HFFc6 (cell line): ENCODE data around the gene DUSP9. TPM values are rescaled to one million over a fixed set of nuclear protein-coding genes. Genes with fewer than 3 reads are reported as not detected.

Experiments
- DNase-seq: peaks from one replicate; pipeline ENCODE4 v3.0.0-alpha.2; 2018
- H3K27ac Mint-ChIP-seq: 2 replicates; pipeline ENCODE4 v1.8.0; 2020; ENCODE audit warnings: mild to moderate bottlenecking, mixed read lengths
- H3K27me3 Mint-ChIP-seq: 2 replicates; pipeline ENCODE4 v1.8.0; 2021; ENCODE audit warnings: mild to moderate bottlenecking, moderate library complexity, mixed read lengths; ENCODE audit not compliant: insufficient read depth
- H3K36me3 Mint-ChIP-seq: 2 replicates; pipeline ENCODE4 v1.8.0; 2021; ENCODE audit warnings: low read depth, mixed read lengths
- H3K4me1 Mint-ChIP-seq: 2 replicates; pipeline ENCODE4 v1.8.0; 2020; ENCODE audit warnings: low read depth, mixed read lengths
- H3K4me3 Mint-ChIP-seq: 2 replicates; pipeline ENCODE4 v1.8.0; 2020; ENCODE audit warnings: mild to moderate bottlenecking, moderate library complexity, mixed read lengths
- H3K9me3 Mint-ChIP-seq: 2 replicates; pipeline ENCODE4 v1.8.0; 2020; ENCODE audit warnings: mild to moderate bottlenecking, mixed read lengths
- total RNA-seq, 6 experiments: library from RNA; stranded (reverse); fragmentation: NEBNext Ultra II Directional; extraction: Animal tissue kit (Norgen Biotek cat#: 25700); gene quantifications; 2 replicates in 1 of 6; 3 replicates in 5 of 6; pipeline ENCODE4 v1.2.3, GENCODE V29; 2021
- TF ChIP-seq, protein P1 (sequence below): fragments of 200-600 bp; sonication (generic); IDR thresholded peaks from 2 replicates; pipeline ENCODE4 v1.5.0; 2021; ENCODE audit warnings: antibody characterized with exemption, mild to moderate bottlenecking

Gene DUSP9
- total RNA-seq, 6 experiments from 2014 or later, result not detected

DNA sequence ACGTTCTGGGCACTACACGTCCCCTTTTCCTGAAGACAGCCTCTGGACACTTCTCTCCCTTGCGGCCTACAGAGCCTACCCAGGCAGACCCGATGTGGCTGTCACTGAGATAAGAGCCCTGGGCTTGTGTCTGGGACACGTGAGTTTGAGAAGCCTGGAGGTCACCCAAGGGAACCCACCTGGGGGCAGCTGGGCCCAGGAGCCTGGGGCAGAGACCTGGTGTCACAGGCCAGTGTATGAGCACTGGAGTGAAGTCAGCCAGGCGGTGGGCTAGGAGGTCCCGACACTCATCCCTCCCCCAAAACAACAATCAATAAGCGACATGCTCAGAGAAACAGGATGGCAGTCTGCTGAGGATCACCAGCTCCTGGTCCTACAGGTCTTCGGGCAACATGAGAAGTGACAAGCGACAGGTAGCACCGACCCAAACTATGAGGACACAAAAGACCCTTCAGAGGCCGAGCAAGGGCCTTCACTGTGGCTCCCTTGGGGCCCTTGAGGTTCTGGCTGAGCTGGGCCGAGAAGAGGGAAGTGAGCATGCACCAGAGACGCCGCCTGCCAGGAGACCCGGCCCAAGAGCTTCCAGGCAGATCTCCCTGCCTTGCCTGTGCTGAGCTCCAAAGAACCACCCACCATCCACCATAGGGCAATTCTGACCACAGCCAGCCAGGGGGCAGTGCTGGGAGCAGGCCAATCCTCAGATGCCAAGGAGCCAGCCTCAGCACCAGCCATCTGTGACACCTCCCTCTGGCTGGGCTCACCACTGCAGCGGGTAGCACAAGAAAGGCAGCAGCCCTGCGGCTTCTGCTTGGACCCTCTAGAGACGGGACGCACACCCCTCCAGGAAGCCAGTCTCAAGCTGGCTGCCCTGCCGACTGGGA lies 11.0 kb upstream of the DUSP9 start:
- H3K4me1 Mint-ChIP-seq, result no peaks in the 10 kb centered on the region
- H3K27me3 Mint-ChIP-seq, result peaks cover 16% of the 10 kb centered on the region
- DNase-seq, result peak; percentile 13
- H3K27ac Mint-ChIP-seq, result no peak overlapping the region
- peaks cover 4% of the 10 kb centered on the region; the same call in 1 of the 2 replicates for H3K36me3 Mint-ChIP-seq
- peaks cover 4% of the 10 kb centered on the region for H3K9me3 Mint-ChIP-seq
- no peak overlapping the region for H3K4me3 Mint-ChIP-seq
- TF ChIP-seq, protein P1, sequence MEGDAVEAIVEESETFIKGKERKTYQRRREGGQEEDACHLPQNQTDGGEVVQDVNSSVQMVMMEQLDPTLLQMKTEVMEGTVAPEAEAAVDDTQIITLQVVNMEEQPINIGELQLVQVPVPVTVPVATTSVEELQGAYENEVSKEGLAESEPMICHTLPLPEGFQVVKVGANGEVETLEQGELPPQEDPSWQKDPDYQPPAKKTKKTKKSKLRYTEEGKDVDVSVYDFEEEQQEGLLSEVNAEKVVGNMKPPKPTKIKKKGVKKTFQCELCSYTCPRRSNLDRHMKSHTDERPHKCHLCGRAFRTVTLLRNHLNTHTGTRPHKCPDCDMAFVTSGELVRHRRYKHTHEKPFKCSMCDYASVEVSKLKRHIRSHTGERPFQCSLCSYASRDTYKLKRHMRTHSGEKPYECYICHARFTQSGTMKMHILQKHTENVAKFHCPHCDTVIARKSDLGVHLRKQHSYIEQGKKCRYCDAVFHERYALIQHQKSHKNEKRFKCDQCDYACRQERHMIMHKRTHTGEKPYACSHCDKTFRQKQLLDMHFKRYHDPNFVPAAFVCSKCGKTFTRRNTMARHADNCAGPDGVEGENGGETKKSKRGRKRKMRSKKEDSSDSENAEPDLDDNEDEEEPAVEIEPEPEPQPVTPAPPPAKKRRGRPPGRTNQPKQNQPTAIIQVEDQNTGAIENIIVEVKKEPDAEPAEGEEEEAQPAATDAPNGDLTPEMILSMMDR, result peak; percentile 64

DNA sequence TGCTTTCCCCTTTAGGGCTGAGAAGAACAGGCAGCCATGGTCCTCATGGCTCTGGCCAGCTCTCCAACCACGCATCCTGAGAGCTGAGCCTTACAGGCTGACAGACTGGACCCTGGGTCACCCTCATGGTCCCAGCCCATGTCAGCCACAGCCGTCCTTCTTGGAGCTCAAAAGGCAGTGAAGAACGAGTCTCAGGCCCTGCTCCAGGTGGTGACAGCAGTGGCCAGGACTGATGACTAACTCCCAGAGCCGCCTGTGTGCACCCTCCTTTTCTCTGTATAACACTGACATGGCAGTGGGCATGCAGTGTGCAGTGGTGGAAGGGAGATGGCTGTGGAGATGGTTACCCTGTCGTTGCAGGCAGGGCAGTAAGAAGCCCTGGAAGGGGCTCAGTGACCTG lies 10.3 kb upstream of the DUSP9 start:
- DNase-seq, result no peak
- H3K27me3 Mint-ChIP-seq, result peaks cover 16% of the 10 kb centered on the region
- no peak overlapping the region for H3K4me3 Mint-ChIP-seq
- TF ChIP-seq, protein P1, result no peak
- H3K9me3 Mint-ChIP-seq, result no peaks in the 10 kb centered on the region
- H3K27ac Mint-ChIP-seq, result no peak overlapping the region
- no peaks in the 10 kb centered on the region for H3K4me1 Mint-ChIP-seq
- H3K36me3 Mint-ChIP-seq, result no peaks in the 10 kb centered on the region

DNA sequence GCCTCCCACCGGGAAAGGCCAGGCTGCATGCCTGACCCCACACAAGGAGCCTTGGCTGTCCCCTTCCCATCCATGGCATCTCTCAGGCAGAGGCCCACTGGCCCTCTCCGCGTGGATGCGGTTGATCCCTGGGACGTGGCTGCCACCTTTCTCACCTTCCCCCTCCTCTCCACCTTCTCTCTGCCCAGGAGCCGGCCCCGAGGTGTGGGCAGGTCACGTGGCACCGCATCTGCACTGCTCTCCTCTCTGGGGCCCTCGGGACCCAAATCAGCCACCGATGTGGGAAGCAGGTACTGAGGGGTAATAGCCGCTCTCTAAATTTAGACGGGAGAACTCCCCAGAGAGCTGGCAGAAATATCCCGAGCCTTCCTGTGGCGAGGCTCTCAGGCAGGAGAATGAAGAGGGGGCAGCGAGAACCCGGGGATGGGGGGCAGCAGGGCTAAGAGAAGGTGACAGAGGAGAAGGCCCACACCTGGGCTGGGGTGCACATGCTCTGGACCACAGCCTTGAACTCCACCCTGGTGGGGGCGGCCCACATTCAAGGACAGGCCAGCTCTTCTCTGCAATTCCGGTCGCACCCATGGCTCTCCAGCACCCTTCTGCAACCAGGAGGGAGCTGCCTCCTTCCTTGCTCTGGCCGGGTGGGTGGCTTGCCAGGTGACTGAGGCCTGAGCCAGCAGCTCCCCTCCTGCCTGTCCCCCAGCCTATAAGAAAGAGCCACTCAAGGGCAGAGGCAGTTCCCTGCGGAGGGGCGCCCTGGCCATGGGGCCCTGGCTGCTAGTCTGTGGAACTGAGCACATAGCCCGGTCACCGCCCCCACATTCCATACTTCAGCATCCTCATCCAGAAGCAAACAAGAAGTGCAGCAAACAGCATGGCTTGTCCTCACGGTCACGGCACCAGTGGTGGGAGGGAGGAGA lies 9.6 kb upstream of the DUSP9 start:
- no peak overlapping the region for H3K27ac Mint-ChIP-seq
- no peaks in the 10 kb centered on the region for H3K9me3 Mint-ChIP-seq
- H3K36me3 Mint-ChIP-seq, result no peaks in the 10 kb centered on the region
- H3K4me1 Mint-ChIP-seq, result no peaks in the 10 kb centered on the region
- no peak for DNase-seq
- no peak overlapping the region for H3K4me3 Mint-ChIP-seq
- TF ChIP-seq, protein P1, result no peak
- peaks cover 16% of the 10 kb centered on the region for H3K27me3 Mint-ChIP-seq

DNA sequence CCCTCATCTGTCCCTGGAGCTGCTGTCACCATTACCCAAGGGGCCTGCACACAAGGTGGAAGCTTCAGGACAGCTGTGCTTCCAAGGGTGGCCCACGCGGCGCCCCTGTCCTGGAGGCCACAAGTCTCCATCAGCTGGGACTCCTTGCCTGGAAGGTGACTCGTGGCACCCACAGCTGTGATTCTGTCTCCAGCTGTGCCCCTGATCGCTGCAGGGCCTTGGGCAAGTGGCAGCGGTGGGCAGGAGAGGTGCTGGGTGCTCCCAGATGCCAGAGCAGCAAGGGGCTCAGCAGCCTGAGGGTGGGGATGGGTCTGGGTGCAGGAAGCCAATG lies 9.0 kb upstream of the DUSP9 start:
- Mint-ChIP-seq H3K4me1 (no peaks in the 10 kb centered on the region), H3K36me3 (no peaks in the 10 kb centered on the region), H3K27me3 (peaks cover 16% of the 10 kb centered on the region), H3K9me3 (no peaks in the 10 kb centered on the region), H3K27ac (no peak overlapping the region), H3K4me3 (no peak overlapping the region)
- DNase-seq, result no peak
- TF ChIP-seq, protein P1, result no peak

DNA sequence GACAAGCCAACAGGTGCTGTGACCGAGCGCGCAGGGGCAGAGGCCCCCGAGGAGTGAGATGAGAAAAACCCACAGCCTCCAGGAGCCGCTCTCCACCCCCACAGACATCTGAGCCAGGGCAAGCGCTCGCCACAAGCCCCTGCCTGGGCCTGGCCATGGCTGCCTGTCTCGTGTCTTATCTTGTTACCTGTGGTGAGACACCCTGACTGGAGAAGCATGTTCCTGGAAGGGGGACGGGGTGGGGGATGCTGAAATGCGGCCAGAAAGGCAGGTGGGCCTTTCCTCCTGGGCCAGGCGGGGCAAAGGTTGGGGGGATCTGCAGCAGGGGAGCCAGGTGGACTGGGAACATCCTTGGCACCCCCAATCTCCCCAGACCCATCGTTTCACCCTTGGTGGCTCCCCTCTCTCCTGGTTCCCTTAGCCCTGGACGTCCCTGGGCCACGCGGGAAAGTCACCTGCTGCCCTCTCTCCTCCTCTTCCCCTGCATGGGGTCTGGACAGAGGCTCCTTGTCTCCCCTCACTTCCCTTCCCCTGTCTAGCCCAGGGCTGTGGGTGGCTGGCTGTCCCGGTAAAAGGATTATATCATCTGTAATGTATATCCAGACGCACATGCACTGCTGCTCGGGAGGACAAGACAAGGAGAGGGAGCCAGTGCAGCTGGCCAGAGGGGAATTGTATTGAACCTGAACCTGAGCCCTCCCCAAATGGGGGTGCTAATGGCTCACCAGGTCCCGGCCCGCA lies 8.4 kb upstream of the DUSP9 start:
- H3K27me3 Mint-ChIP-seq, result peaks cover 16% of the 10 kb centered on the region
- no peaks in the 10 kb centered on the region for H3K9me3 Mint-ChIP-seq
- H3K4me3 Mint-ChIP-seq, result no peak overlapping the region
- DNase-seq, result no peak
- H3K36me3 Mint-ChIP-seq, result no peaks in the 10 kb centered on the region
- TF ChIP-seq, protein P1, result no peak
- no peak overlapping the region for H3K27ac Mint-ChIP-seq
- H3K4me1 Mint-ChIP-seq, result no peaks in the 10 kb centered on the region
